Measurements from ENCODE around the gene MDH1B. TPM values are rescaled to one million over a fixed set of nuclear protein-coding genes. Genes with fewer than 3 reads are reported as not detected.

MDH1B gene
- total RNA-seq, 1 experiment from 2014 or later = 1.3 TPM

DNA sequence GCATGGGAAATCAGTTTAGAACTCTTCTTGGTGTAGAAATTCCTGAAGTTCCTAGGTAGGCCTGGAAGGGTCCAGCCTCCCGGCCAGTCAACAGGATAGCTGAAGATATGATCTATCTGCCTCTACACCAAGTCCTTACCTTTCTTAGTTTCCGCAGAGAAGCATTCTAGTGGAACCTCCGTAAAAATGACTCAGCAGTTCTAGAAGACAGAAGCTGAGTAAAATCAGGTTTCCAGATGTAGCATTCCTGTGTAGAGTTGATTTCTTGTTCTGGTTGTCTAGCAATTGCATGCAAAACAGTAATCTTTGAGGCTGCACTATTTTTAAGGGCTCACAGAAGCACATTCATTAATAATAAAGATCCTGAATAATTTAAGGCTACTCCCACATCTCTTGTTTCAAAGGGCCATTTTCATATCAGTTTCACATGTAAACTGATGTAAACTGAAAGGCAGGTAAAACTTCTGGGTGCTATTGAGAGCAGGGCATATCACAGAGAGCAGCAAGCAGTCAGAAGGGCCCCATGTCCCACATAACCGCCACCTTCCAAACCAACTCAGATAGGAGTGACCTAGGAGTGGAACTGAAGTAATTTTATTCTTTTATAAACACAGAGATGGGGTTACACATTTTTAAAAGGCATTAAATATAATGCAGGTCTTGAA is 43.7 kb downstream of the MDH1B start:
- Histone ChIP-seq H3K4me2 (ENCODE audit: insufficient read depth, insufficient read length, low read length) (no peak overlapping the region), H2BK15ac (ENCODE audit: low read depth, low read length) (no peak overlapping the region), H2BK5ac (ENCODE audit: insufficient read length, low read length) (no peak overlapping the region), H3K18ac (ENCODE audit: insufficient read length, low read depth, low read length) (no peak overlapping the region), H4K91ac (ENCODE audit: insufficient read length, low read depth, low read length) (no peak overlapping the region), H2AFZ (ENCODE audit: low read length) (no peak overlapping the region), H3K9ac (ENCODE audit: extremely low read depth, insufficient read length, low read length) (no peak overlapping the region), H3K4ac (ENCODE audit: low read depth, low read length) (no peak overlapping the region), H4K8ac (replicated peaks; ENCODE audit: insufficient read length, low read depth, low read length) (no peak overlapping the region), H3K79me2 (ENCODE audit: insufficient read depth, low read length) (no peaks in the 10 kb centered on the region), H3K23ac (ENCODE audit: insufficient read length, low read depth, low read length) (no peak overlapping the region), H3K23me2 (ENCODE audit: insufficient read length, low read depth, low read length, poor library complexity, severe bottlenecking) (no peaks in the 10 kb centered on the region), H3K27ac (ENCODE audit: insufficient read length, low read depth, low read length) (no peak overlapping the region), H4K5ac (ENCODE audit: insufficient read length, low read depth, low read length) (no peak overlapping the region), H3K56ac (ENCODE audit: insufficient read length, low read depth, low read length) (no peak overlapping the region), H3K4me1 (ENCODE audit: insufficient read depth, low read length) (no peaks in the 10 kb centered on the region), H4K20me1 (ENCODE audit: control insufficient read depth, insufficient read depth, insufficient read length) (no peaks in the 10 kb centered on the region), H2AK5ac (ENCODE audit: insufficient read length, low read length) (no peak overlapping the region), H2BK20ac (ENCODE audit: low read depth, low read length, poor library complexity, severe bottlenecking) (no peak overlapping the region), H3K14ac (ENCODE audit: insufficient read depth, low read length) (no peak overlapping the region), H2BK12ac (ENCODE audit: insufficient read length, low read depth, low read length) (no peak overlapping the region), H3K79me1 (ENCODE audit: insufficient read depth, low read depth, low read length, poor library complexity, severe bottlenecking) (no peaks in the 10 kb centered on the region), H2BK120ac (ENCODE audit: low read depth, low read length, poor library complexity, severe bottlenecking) (no peak overlapping the region), H3K9me3 (ENCODE audit: control insufficient read depth, low read depth, low read length) (no peaks in the 10 kb centered on the region), H3T11ph (ENCODE audit: low read length) (no peak overlapping the region), H3K27me3 (ENCODE audit: insufficient read depth, low read length) (no peaks in the 10 kb centered on the region)
- TF ChIP-seq CTCF (conservative IDR thresholded peaks at IDR 0.05) = no peak
- no peak for DNase-seq
- H3K4me3 Mint-ChIP-seq = no peak overlapping the region
- H3K27ac Mint-ChIP-seq = no peak overlapping the region
- H3K9me3 Mint-ChIP-seq = peaks cover 4 to 7% of the 10 kb centered on the region in 2 experiments; a peak in 3 of 5 replicates
- H3K36me3 Mint-ChIP-seq (ENCODE audit: insufficient read depth in 1 of 3, low read depth in 3 of 3) = peaks cover 0 to 5% (median 4%) of the 10 kb centered on the region in 3 experiments; a peak in 5 of 7 replicates
- no CpG with 5 or more reads among the region's 4 CpGs for WGBS (ENCODE audit: extremely low coverage, insufficient read length, low lambda C conversion rate)
- peaks cover 4 to 7% of the 10 kb centered on the region in 2 experiments; a peak in 3 of 4 replicates for H3K4me1 Mint-ChIP-seq
- peaks cover 15% of the 10 kb centered on the region for H3K27me3 Mint-ChIP-seq (ENCODE audit: low read depth)
